ENCODE results near the gene USP7.

DNA sequence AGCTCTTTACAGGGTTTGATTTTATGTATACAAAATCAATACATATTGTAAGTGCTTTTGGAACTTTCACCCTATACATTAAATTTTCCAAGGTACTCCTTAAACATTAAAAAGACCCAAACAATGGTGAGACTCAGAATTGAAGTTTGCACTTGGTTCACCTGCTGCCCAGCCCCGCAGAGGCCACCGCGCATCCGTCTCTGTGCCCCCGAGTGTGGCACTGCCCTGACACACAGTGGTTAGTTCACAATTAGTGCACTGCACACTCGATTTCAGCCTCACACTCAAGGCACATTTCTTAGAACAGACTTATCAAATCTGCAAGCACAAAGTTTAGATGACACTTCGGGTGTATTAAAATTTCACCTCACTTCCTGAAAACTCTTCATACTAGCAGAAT lies 38.3 kb downstream of the USP7 start:
- TF ChIP-seq POLR2A (IDR thresholded peaks at IDR 0.05; ENCODE audit: low read length) (no peak), GATA1 (IDR thresholded peaks at IDR 0.05; ENCODE audit: low read depth, low read length) (no peak)

All from erythroblast (primary cell).